ENCODE measurements around the gene DYRK1A.
A peak's percentile ranks its signal among the peaks of the same experiment; 100 is the strongest.
"Not testable (repeated sequence)": the region's sequence is repeated elsewhere in the genome, so short reads cannot be mapped to it uniquely, and the experiment has no call there.

The DYRK1A gene

GRCh38 chr21:37483776-37484175 lies 117.2 kb downstream of the DYRK1A start:
- no peak for DNase-seq (ENCODE audit: low read depth in 2 of 2)

GRCh38 chr21:37484535-37485474 lies 118.2 kb downstream of the DYRK1A start:
- no peak for DNase-seq (ENCODE audit: low read depth in 2 of 2)

GRCh38 chr21:37489553-37489952 lies 123.0 kb downstream of the DYRK1A start:
- DNase-seq (ENCODE audit: low read depth in 2 of 2), result no peak

GRCh38 chr21:37490084-37490483 lies 123.5 kb downstream of the DYRK1A start:
- DNase-seq (ENCODE audit: low read depth in 2 of 2), result no peak

GRCh38 chr21:37496972-37497371 lies 130.4 kb downstream of the DYRK1A start:
- no peak for DNase-seq (ENCODE audit: low read depth in 2 of 2)

GRCh38 chr21:37498664-37499063 lies 132.1 kb downstream of the DYRK1A start:
- no peak for DNase-seq (ENCODE audit: low read depth in 2 of 2)

GRCh38 chr21:37502947-37503346 lies 136.4 kb downstream of the DYRK1A start:
- no peak for DNase-seq (ENCODE audit: low read depth in 2 of 2)

- DNase-seq (ENCODE audit: low read depth in 2 of 2), result peak in 1 of 2 experiments; percentile 33
Observed at GRCh38 chr21:37503848-37504467, 137.4 kb downstream of the DYRK1A start.

- no peak for DNase-seq (ENCODE audit: low read depth in 2 of 2)
Observed at GRCh38 chr21:37505963-37506362, 139.4 kb downstream of the DYRK1A start.

- no peak for DNase-seq (ENCODE audit: low read depth in 2 of 2)
Observed at GRCh38 chr21:37507716-37508115, 141.1 kb downstream of the DYRK1A start.

- no peak for DNase-seq (ENCODE audit: low read depth in 2 of 2)
Observed at GRCh38 chr21:37508341-37508740, 141.8 kb downstream of the DYRK1A start.

- no peak for DNase-seq (ENCODE audit: low read depth in 2 of 2)
Observed at GRCh38 chr21:37509802-37510393, 143.3 kb downstream of the DYRK1A start.

GRCh38 chr21:37511848-37512247 lies 145.3 kb downstream of the DYRK1A start:
- no peak for DNase-seq (ENCODE audit: low read depth in 2 of 2)

- DNase-seq (ENCODE audit: low read depth in 2 of 2), result no peak
Observed at GRCh38 chr21:37513383-37513782, 146.8 kb downstream of the DYRK1A start.

- no peak for DNase-seq (ENCODE audit: low read depth in 2 of 2)
Observed at GRCh38 chr21:37514038-37514667, 147.6 kb downstream of the DYRK1A start.

GRCh38 chr21:37516998-37517397 lies 150.4 kb downstream of the DYRK1A start:
- DNase-seq (ENCODE audit: low read depth in 2 of 2), result no peak

GRCh38 chr21:37520801-37521200 lies 154.2 kb downstream of the DYRK1A start:
- no peak for DNase-seq (ENCODE audit: low read depth in 2 of 2)

- no peak for DNase-seq (ENCODE audit: low read depth in 2 of 2)
Observed at GRCh38 chr21:37521658-37522057, 155.1 kb downstream of the DYRK1A start.

- DNase-seq (ENCODE audit: low read depth in 2 of 2), result no peak
Observed at GRCh38 chr21:37522641-37523295, 156.2 kb downstream of the DYRK1A start.

GRCh38 chr21:37524944-37525343 lies 158.4 kb downstream of the DYRK1A start:
- not testable (repeated sequence) for DNase-seq (ENCODE audit: low read depth in 2 of 2)

- no peak for DNase-seq (ENCODE audit: low read depth in 2 of 2)
Observed at GRCh38 chr21:37525810-37526209, 159.2 kb downstream of the DYRK1A start.

- DNase-seq (ENCODE audit: low read depth in 2 of 2), result no peak
Observed at GRCh38 chr21:37527103-37527502, 160.5 kb downstream of the DYRK1A start.

All from fibroblast of skin of left quadriceps (primary cell).